ENCODE results near the gene CLTB.

- TF ChIP-seq CREB1 (IDR thresholded peaks at IDR 0.05; ENCODE audit: low read depth) (no peak), REST (IDR thresholded peaks at IDR 0.05; ENCODE audit: low read depth, low read length) (no peak), HDAC6 (IDR thresholded peaks at IDR 0.05; ENCODE audit: unreplicated experiment) (no peak), EZH2 (IDR thresholded peaks at IDR 0.05; ENCODE audit: borderline replicate concordance, control insufficient read depth, low read depth, low read length) (no peak)
These were observed 7.7 kb downstream of the CLTB start for GRCh38 chr5:176408590-176408989.

Data from GM12878 (cell line).